PFSK-1 (cell line): Measurements from ENCODE around the gene PIP5KL1.

Source experiments
- FOXP2 ChIP-seq: optimal IDR thresholded peaks from 2 replicates; pipeline ENCODE3; 2011; ENCODE audit warnings: borderline replicate concordance, control low read depth, inconsistent platforms; ENCODE audit not compliant: insufficient read depth; ENCODE audit errors: extremely low read length, extremely low read depth
- POLR2AphosphoS5 ChIP-seq: IDR thresholded peaks from 2 replicates; pipeline ENCODE4 v1.6.1; 2012; ENCODE audit warnings: low read depth, mild to moderate bottlenecking, control low read depth, low read length, moderate library complexity
- REST ChIP-seq, 2 experiments: IDR thresholded peaks; 2 replicates each; pipeline versions ENCODE4 v1.6.1 to v1.8.0; 2011 to 2012; ENCODE audit warnings: low read depth in 2 of 2, low read length in 2 of 2, control low read depth in 1 of 2, inconsistent platforms in 1 of 2, mild to moderate bottlenecking in 1 of 2, moderate library complexity in 1 of 2; ENCODE audit not compliant: insufficient read depth in 1 of 2
- SIN3A ChIP-seq: IDR thresholded peaks from 2 replicates; pipeline ENCODE4 v1.6.1; 2012; ENCODE audit warnings: mild to moderate bottlenecking, low read length, moderate library complexity, borderline replicate concordance; ENCODE audit not compliant: insufficient read depth
- TAF1 ChIP-seq: IDR thresholded peaks from 2 replicates; pipeline ENCODE4 v1.6.1; 2012; ENCODE audit warnings: low read length, control low read depth, borderline replicate concordance; ENCODE audit not compliant: insufficient read depth

Gene PIP5KL1

DNA sequence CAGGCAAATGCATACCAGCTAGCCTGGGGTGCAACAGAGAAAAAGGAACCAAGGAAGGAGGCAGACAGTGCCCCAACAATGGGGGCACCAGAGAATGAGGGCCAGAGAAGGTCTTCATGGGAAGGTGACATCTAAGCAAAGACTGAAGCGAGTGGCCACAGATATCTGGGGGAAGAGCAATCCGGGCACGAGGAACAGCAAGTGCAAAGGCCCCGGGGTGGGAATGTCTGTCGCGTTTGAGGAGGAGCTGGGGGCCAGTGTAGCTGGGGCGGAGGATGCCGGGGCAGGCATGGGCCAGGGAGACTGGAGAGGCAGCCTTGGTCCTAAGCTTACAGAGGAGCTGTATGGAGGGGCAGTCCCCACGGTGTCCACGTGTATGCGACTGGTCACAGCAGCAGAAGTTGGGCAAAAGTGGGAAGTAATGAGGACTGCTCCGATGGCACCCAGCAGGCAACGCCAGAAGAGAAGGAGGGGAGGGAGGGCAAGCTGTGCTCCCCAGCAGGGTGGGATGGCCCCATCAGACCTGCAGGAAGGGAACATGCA is 31.1 kb upstream of the PIP5KL1 start:
- no peak for TF ChIP-seq SIN3A
- TF ChIP-seq REST (IDR thresholded peaks at IDR 0.05; ENCODE audit: insufficient read depth in 1 of 2, low read depth in 2 of 2, low read length in 2 of 2): no peak
- no peak for TF ChIP-seq POLR2AphosphoS5
- TF ChIP-seq FOXP2: no peak
- no peak for TF ChIP-seq TAF1

DNA sequence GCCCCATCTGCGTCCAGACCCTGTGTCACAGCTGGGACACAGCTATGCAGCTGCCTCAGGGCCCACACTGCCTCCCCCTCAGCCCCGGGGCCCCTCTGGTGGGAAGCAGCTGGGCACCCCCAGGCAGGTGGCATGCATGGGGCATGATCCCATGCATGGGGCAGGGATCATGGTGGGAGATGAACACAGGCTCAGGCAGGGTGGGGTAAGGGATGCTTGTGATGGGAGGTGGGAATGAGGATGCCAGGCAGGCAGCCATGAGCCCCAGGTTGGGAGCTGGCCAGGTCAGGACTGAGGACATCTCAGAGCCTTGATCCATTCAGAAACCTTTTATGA is 30.5 kb upstream of the PIP5KL1 start:
- no peak for TF ChIP-seq SIN3A
- no peak for TF ChIP-seq REST (IDR thresholded peaks at IDR 0.05; ENCODE audit: insufficient read depth in 1 of 2, low read depth in 2 of 2, low read length in 2 of 2)
- no peak for TF ChIP-seq TAF1
- no peak for TF ChIP-seq FOXP2
- no peak for TF ChIP-seq POLR2AphosphoS5

- TF ChIP-seq REST (IDR thresholded peaks at IDR 0.05; ENCODE audit: insufficient read depth in 1 of 2, low read depth in 2 of 2, low read length in 2 of 2) (no peak), SIN3A (no peak), FOXP2 (no peak), POLR2AphosphoS5 (no peak), TAF1 (no peak)
These were observed 30.0 kb upstream of the PIP5KL1 start for GRCh38 chr9:127960410-127961154.

DNA sequence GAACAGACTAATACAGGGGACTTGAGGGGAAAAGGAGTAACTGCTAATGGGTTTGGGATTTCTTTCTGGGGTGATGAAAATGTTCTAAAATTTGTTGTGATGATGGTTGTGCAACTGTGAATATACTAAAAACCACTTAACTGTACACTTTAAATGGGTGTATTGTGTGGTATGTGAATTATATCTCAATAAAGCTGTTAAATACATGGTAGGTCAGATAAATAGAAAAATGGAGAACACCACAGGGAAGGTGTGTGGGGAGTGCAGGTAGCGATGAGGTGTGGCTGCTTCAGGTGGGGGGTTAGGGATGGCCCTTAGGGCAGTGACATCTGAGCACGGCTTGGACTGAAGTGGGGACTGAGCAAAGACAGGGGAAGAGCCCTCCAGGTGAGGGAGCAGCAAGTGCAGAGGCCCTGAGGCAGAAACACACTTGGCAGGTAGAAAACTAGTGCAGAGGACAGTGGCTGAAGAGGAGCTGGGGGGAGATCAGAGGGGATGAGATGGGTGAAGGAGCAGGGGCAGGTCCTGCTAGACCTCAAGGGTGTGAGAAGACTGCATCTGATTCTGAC is 29.3 kb upstream of the PIP5KL1 start:
- TF ChIP-seq FOXP2: no peak
- no peak for TF ChIP-seq REST (IDR thresholded peaks at IDR 0.05; ENCODE audit: insufficient read depth in 1 of 2, low read depth in 2 of 2, low read length in 2 of 2)
- no peak for TF ChIP-seq SIN3A
- TF ChIP-seq POLR2AphosphoS5: no peak
- TF ChIP-seq TAF1: no peak

GRCh38 chr9:127959398-127959797 is 28.8 kb upstream of the PIP5KL1 start:
- TF ChIP-seq TAF1 (no peak), REST (IDR thresholded peaks at IDR 0.05; ENCODE audit: insufficient read depth in 1 of 2, low read depth in 2 of 2, low read length in 2 of 2) (no peak)
